ENCODE measurements around the gene MRPS27.

Gene MRPS27

GRCh38 chr5:72290356-72291133, 29.5 kb downstream of the MRPS27 start:
- DNase-seq, result no peak

- no peak for DNase-seq
These were observed 31.1 kb downstream of the MRPS27 start for GRCh38 chr5:72288924-72289323.

GRCh38 chr5:72286798-72287197, 33.2 kb downstream of the MRPS27 start:
- no peak for DNase-seq

GRCh38 chr5:72285424-72285821, 34.6 kb downstream of the MRPS27 start:
- no peak for DNase-seq

GRCh38 chr5:72284559-72285423, 35.2 kb downstream of the MRPS27 start:
- DNase-seq, result no peak

GRCh38 chr5:72283358-72283757, 36.7 kb downstream of the MRPS27 start:
- DNase-seq, result no peak

- DNase-seq, result no peak
These were observed 37.2 kb downstream of the MRPS27 start for GRCh38 chr5:72282878-72283277.

GRCh38 chr5:72281764-72282499, 38.1 kb downstream of the MRPS27 start:
- no peak for DNase-seq

- no peak for DNase-seq
These were observed 38.6 kb downstream of the MRPS27 start for GRCh38 chr5:72281430-72281763.

- no peak for DNase-seq
These were observed 39.4 kb downstream of the MRPS27 start for GRCh38 chr5:72280581-72281069.

GRCh38 chr5:72276219-72276752, 43.8 kb downstream of the MRPS27 start:
- DNase-seq, result no peak

GRCh38 chr5:72273547-72273946, 46.5 kb downstream of the MRPS27 start:
- DNase-seq, result no peak

GRCh38 chr5:72272398-72272797, 47.6 kb downstream of the MRPS27 start:
- DNase-seq, result no peak

GRCh38 chr5:72271702-72272101, 48.3 kb downstream of the MRPS27 start:
- no peak for DNase-seq

- no peak for DNase-seq
These were observed 50.0 kb downstream of the MRPS27 start for GRCh38 chr5:72270037-72270436.

- DNase-seq, result no peak
These were observed 50.6 kb downstream of the MRPS27 start for GRCh38 chr5:72269411-72269780.

GRCh38 chr5:72268753-72269410, 51.2 kb downstream of the MRPS27 start:
- DNase-seq, result peak; percentile 35 to 42

GRCh38 chr5:72268260-72268659, 51.8 kb downstream of the MRPS27 start:
- DNase-seq, result no peak

GRCh38 chr5:72267685-72268084, 52.4 kb downstream of the MRPS27 start:
- DNase-seq, result no peak

GRCh38 chr5:72266862-72267261, 53.2 kb downstream of the MRPS27 start:
- no peak for DNase-seq

- DNase-seq, result no peak
These were observed 54.8 kb downstream of the MRPS27 start for GRCh38 chr5:72265032-72265877.

- no peak for DNase-seq
These were observed 63.5 kb downstream of the MRPS27 start for GRCh38 chr5:72256536-72256935.

All from AML-193 (cell line).